Endothelial cell of umbilical vein (primary cell): ENCODE measurements around the gene ZC3H18. TPM values are rescaled to one million over a fixed set of nuclear protein-coding genes. Genes with fewer than 3 reads are reported as not detected.

Source experiments
- BruUV-seq: library from RNA; stranded (reverse); fragments of 400-500 nt; replicated peaks from 2 replicates; lab custom pipeline; 2021; lab: Mats Ljungman, UMichigan
- CTCF ChIA-PET: fragments of 300-600, 350-600 bp; sonication (Branson Sonifier 250); formaldehyde crosslinking; loops from one replicate; lab custom pipeline; 2021; ENCODE audit warnings: antibody characterized with exemption, inconsistent platforms; lab: Charles Lee
- POLR2A ChIA-PET: fragments of 300-600, 350-600 bp; sonication (Branson Sonifier 250); formaldehyde crosslinking; loops from one replicate; lab custom pipeline; 2021; ENCODE audit warnings: antibody characterized with exemption, inconsistent platforms; lab: Charles Lee
- DNase-seq: peaks from one replicate; pipeline ENCODE4 v3.0.0-alpha.2; 2011; ENCODE audit warnings: low read depth, low spot score
- FAIRE-seq: peaks from 2 replicates; lab custom pipeline; 2011; peaks lifted over from hg19 to GRCh38; lab: Jason Lieb, UNC
- H2AFZ ChIP-seq: 2 replicates; pipeline ENCODE4 v1.6.0; 2012; ENCODE audit warnings: low read depth, low read length, control low read depth, inconsistent platforms
- H3K27ac ChIP-seq: 2 replicates; pipeline ENCODE4 v1.5.1; 2011; ENCODE audit warnings: low read depth, mild to moderate bottlenecking, control low read depth, low read length, moderate library complexity; ENCODE audit not compliant: insufficient read depth
- H3K27me3 ChIP-seq, 2 experiments: 2 replicates each; pipeline versions ENCODE4 v1.6.0 to v1.6.1; 2011; ENCODE audit warnings: low read length in 2 of 2, mixed read lengths in 1 of 2; ENCODE audit not compliant: control insufficient read depth in 2 of 2, insufficient read depth in 2 of 2
- H3K36me3 ChIP-seq, 2 experiments: 2 replicates in 1 of 2; 3 replicates in 1 of 2; pipeline ENCODE4 v1.5.1; 2011; ENCODE audit warnings: low read length in 2 of 2, mild to moderate bottlenecking in 1 of 2, moderate library complexity in 1 of 2; ENCODE audit not compliant: control insufficient read depth in 2 of 2, insufficient read depth in 2 of 2; ENCODE audit errors: extremely low read depth in 1 of 2
- H3K4me1 ChIP-seq: 3 replicates; pipeline ENCODE4 v1.5.1; 2011; ENCODE audit warnings: mild to moderate bottlenecking, low read length; ENCODE audit not compliant: control insufficient read depth, insufficient read depth; ENCODE audit errors: extremely low read depth
- H3K4me2 ChIP-seq: 2 replicates; pipeline ENCODE4 v1.6.1; 2011; ENCODE audit warnings: low read length, control low read depth, mixed read lengths; ENCODE audit not compliant: insufficient read depth
- H3K4me3 ChIP-seq, 3 experiments: fragments of 200-600 bp in 1 of 3; sonication (generic), shearing (Covaris generic) in 1 of 3; replicated peaks in 1 of 3; 2 replicates each; pipeline ENCODE4 v1.5.1; 2011 to 2016; ENCODE audit warnings: control low read depth in 3 of 3, low read length in 3 of 3, mild to moderate bottlenecking in 2 of 3, inconsistent platforms in 1 of 3, low read depth in 1 of 3, moderate library complexity in 1 of 3; ENCODE audit not compliant: insufficient read depth in 1 of 3
- H3K79me2 ChIP-seq: 2 replicates; pipeline ENCODE4 v1.6.0; 2012; ENCODE audit warnings: low read length, inconsistent platforms; ENCODE audit not compliant: control insufficient read depth, insufficient read depth
- H3K9ac ChIP-seq: replicated peaks from 2 replicates; pipeline ENCODE3; 2011; ENCODE audit warnings: low read length, control low read depth; ENCODE audit not compliant: insufficient read depth; ENCODE audit errors: extremely low read depth
- H3K9me1 ChIP-seq: replicated peaks from 3 replicates; pipeline ENCODE4 v1.6.0; 2011; ENCODE audit warnings: mild to moderate bottlenecking, low read length; ENCODE audit not compliant: control insufficient read depth, insufficient read depth; ENCODE audit errors: extremely low read depth
- H3K9me3 ChIP-seq: replicated peaks from 2 replicates; pipeline ENCODE4 v1.5.1; 2012; ENCODE audit warnings: low read length, inconsistent platforms; ENCODE audit not compliant: control insufficient read depth, insufficient read depth
- H4K20me1 ChIP-seq: replicated peaks from 2 replicates; pipeline ENCODE3; 2011; ENCODE audit warnings: mild to moderate bottlenecking, low read length; ENCODE audit not compliant: control insufficient read depth, insufficient read depth; ENCODE audit errors: extremely low read depth
- CTCF ChIP-seq, 2 donors: IDR thresholded peaks; 1 replicate in 1 of 2; 2 replicates in 1 of 2; pipeline ENCODE4 v1.5.1; 2011; ENCODE audit warnings: low read length in 2 of 2, mild to moderate bottlenecking in 2 of 2, moderate library complexity in 2 of 2, control low read depth in 1 of 2, inconsistent platforms in 1 of 2, low read depth in 1 of 2; ENCODE audit not compliant: insufficient read depth in 1 of 2; ENCODE audit errors: extremely low read depth in 1 of 2
- EZH2 ChIP-seq: IDR thresholded peaks from 2 replicates; pipeline ENCODE4 v1.6.1; 2012; ENCODE audit warnings: borderline replicate concordance, low read depth, mild to moderate bottlenecking, moderate library complexity, low read length, inconsistent platforms; ENCODE audit not compliant: severe bottlenecking
- FOS ChIP-seq: IDR thresholded peaks from 2 replicates; pipeline ENCODE4 v1.6.1; 2011; ENCODE audit warnings: mild to moderate bottlenecking, low read length, moderate library complexity, borderline replicate concordance; ENCODE audit not compliant: insufficient read depth
- GATA2 ChIP-seq: IDR thresholded peaks from 2 replicates; pipeline ENCODE4 v1.7.0; 2011; ENCODE audit warnings: low read depth, mild to moderate bottlenecking, moderate library complexity, mixed read lengths, low read length; ENCODE audit not compliant: insufficient read length, insufficient read depth
- JUN ChIP-seq: IDR thresholded peaks from 2 replicates; pipeline ENCODE4 v1.6.1; 2011; ENCODE audit warnings: borderline replicate concordance, low read depth; ENCODE audit not compliant: insufficient read length, insufficient read depth
- MAX ChIP-seq: IDR thresholded peaks from 2 replicates; pipeline ENCODE4 v1.6.1; 2011; ENCODE audit not compliant: insufficient read depth, insufficient read length
- MYC ChIP-seq: IDR thresholded peaks from one replicate; pipeline ENCODE4 v1.6.1; 2011; ENCODE audit warnings: mild to moderate bottlenecking, low read depth, low read length
- POLR2A ChIP-seq: IDR thresholded peaks from 2 replicates; pipeline ENCODE4 v1.6.1; 2012; ENCODE audit warnings: low read depth, mild to moderate bottlenecking, control low read depth, low read length
- POLR2AphosphoS5 ChIP-seq: IDR thresholded peaks from 2 replicates; pipeline ENCODE4 v1.6.1; 2012; ENCODE audit warnings: low read depth, mild to moderate bottlenecking, control low read depth, low read length, moderate library complexity; ENCODE audit not compliant: insufficient read depth
- dilution Hi-C: fragments of 300-500 bp; cut with MboI; formaldehyde crosslinking; loops from one replicate; pipeline ENCODE4 v1.15.0; 2019; ENCODE audit warnings: low sequenced_read_pairs; ENCODE audit not compliant: extremely low pct_ligation_motif_present
- intact Hi-C: fragments of 100-400 bp; cut with micrococcal nuclease; formaldehyde crosslinking; loops from one replicate; pipeline ENCODE4 v1.10.0; 2022
- polyA plus RNA-seq, 4 experiments: library from polyadenylated mRNA; depleted of rRNA in 3 of 4; stranded (reverse) in 3 of 4; unstranded in 1 of 4; fragments of >200 nt; gene quantifications; 2 replicates each; pipeline versions ENCODE4 v1.2.1 to v1.2.3, GENCODE V29; 2011 to 2012; ENCODE audit warnings: missing spikeins in 1 of 4
- total RNA-seq: library from RNA; stranded (reverse); gene quantifications from 2 replicates; pipeline ENCODE4 v1.2.3, GENCODE V29; 2021

The ZC3H18 gene
- total and polyA plus RNA-seq, 2 donors (not counting 3 experiments of a cell fraction or from before 2014, with no cell fraction given) = 12.1 to 52.8 TPM

GRCh38 chr16:88680554-88681083 lies 110.4 kb downstream of the ZC3H18 start:
- Histone ChIP-seq H3K36me3 (no peaks in the 10 kb centered on the region), H3K9me1 (no peaks in the 10 kb centered on the region), H3K27me3 (no peaks in the 10 kb centered on the region), H2AFZ (no peak overlapping the region), H3K4me2 (no peak overlapping the region), H3K4me1 (peaks cover 3% of the 10 kb centered on the region), H3K9ac (no peak overlapping the region), H3K9me3 (no peaks in the 10 kb centered on the region), H3K79me2 (no peaks in the 10 kb centered on the region), H3K27ac (no peak overlapping the region), H3K4me3 (no peak overlapping the region), H4K20me1 (no peaks in the 10 kb centered on the region)
- no peak for TF ChIP-seq POLR2A
- TF ChIP-seq MAX = no peak
- no peak for TF ChIP-seq GATA2
- TF ChIP-seq MYC = no peak
- no peak for TF ChIP-seq EZH2
- TF ChIP-seq POLR2AphosphoS5 = no peak
- no peak for TF ChIP-seq JUN
- TF ChIP-seq FOS = no peak
- TF ChIP-seq CTCF (IDR thresholded peaks at IDR 0.05; ENCODE audit: extremely low read depth in 1 of 2, insufficient read depth in 1 of 2, low read depth in 1 of 2, low read length in 2 of 2) = no peak
- ChIA-PET POLR2A (no interaction called here), CTCF (no interaction called here)
- intact Hi-C loops (no loop called here), dilution Hi-C loops (no loop called here)
- BruUV-seq = no TSS peak
- DNase-seq (no peak), FAIRE-seq (no peak)
